GM21360 (cell line): ENCODE results near the gene MBP.

ENCODE experiments used
- ATAC-seq: cut with Tn5 transposase; IDR thresholded peaks from one replicate; pipeline ENCODE4 v1.9.1; 2021; ENCODE audit warnings: mild to moderate bottlenecking, moderate library complexity; ENCODE audit not compliant: unreplicated experiment

Gene MBP

GRCh38 chr18:77069931-77070330 is 62.7 kb downstream of the MBP start:
- no peak for ATAC-seq

GRCh38 chr18:77069482-77069881 is 63.1 kb downstream of the MBP start:
- ATAC-seq = no peak

DNA sequence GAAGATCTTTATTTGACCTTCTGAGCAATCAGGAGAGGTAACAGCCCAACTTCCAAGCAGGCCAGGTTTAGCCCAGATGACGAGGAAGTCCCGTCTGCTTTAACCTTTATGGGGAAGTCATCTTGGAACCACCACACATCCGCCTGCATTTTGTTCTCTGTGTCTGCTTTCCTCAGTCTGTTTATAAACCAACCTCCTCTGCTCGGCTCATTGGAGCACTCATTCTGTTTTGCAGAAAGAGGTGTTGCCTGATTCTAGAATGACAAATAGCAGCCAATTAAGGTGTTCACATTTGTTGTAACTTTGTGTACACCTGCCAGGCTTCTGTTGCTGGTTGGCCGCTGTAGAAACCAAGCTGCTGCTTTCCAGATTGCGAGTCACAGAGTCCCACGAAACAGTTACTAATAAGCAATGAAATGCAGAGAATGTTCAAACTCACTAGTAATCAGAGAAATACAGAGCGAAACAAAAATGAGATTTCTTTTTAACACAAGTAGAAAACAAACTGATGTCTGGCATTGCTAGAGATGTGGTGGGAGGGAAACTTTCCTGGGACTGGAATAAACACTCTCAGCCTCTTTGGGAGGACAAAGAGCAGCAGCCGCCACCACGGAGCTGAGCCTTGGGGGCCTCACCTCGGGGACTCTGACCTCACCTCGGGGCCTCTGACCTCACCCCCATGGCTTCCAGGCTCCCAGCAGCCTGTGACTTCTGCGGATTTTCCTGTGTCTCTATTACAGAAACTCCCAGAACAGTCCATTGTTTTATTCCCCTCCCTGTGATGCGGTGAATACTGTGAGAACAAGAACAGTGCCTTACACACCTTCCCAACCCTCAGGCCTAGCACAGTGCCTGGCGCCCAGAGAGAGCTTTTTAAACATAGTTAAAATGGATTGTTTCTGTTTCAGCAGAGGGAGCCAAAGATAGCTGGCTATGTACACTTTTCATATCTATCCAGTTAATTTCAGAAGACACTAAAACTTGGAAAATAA is 64.0 kb downstream of the MBP start:
- ATAC-seq = peak; percentile 28

- ATAC-seq = peak; percentile 29
Measured at GRCh38 chr18:77067291-77068061, 65.1 kb downstream of the MBP start.

DNA sequence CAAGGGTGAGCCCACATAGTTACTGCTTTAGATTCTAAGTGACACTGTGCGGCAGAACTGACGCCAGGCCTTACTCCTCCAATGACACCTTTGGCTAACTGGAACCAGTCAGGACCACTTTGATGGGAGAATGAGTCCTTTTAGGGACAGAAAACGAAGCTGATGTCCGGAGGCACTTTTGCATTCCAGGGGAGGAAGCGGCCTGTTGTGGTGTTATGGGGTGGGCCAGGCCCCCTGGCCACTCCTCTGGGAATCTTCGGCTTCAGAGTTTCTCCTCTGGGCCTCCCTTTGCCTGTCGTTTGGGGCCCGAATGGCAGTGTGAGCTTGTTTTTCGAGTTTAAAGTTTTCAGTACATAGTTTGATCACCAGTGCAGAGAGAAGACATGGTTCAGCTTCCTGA is 65.9 kb downstream of the MBP start:
- ATAC-seq = no peak

GRCh38 chr18:77066101-77066500 is 66.5 kb downstream of the MBP start:
- no peak for ATAC-seq

GRCh38 chr18:77065221-77065981 is 67.2 kb downstream of the MBP start:
- ATAC-seq = peak; percentile 35

DNA sequence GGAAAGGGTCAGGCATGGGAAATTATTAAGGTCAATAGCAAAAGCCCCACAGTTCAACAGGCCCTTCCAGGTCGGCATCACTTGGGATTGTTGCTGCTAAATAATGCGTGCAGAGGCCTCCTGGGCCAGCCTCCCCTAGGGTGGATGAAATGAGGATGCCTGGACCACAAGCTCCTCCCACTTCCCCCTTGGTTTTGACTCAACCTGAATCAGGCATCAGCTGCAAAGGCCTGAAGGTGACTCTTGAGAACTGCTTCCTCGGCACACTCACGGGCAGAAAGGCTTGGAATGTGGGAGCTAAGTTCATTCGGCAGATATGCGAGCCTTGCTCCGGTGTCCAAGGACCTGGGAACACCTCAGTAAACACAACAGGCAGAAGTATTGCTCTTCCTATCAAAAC is 69.3 kb downstream of the MBP start:
- peak; percentile 41 for ATAC-seq

- peak; percentile 44 for ATAC-seq
Measured at GRCh38 chr18:77062518-77063003, 70.0 kb downstream of the MBP start.

DNA sequence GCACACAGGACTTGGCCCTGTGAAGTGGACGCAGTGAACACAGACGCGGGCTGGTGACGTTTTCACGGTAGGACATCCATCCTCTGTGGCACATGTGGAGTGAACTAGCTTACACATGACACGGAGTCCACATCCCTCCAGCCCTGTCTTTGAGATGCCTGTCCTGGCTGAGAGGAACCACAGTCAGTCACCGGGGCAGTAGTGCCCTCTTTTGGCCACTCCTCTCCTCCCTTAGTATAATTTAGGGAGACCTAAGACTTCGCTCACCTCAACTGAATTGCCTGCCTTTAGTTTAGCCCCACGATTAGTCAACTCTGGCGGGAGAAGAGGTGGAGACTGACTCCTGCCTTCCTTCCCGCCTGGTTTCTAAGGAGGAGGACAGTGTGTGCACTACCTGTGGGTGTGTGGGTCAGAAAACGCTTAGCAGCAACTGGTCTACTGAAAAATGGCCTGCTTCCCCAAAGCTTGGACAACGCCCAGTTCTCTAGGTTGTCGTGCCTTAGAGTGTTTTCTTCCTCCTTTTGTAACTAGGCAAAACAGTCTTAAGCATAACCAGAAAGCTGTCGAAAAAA is 70.6 kb downstream of the MBP start:
- peak; percentile 15 for ATAC-seq

DNA sequence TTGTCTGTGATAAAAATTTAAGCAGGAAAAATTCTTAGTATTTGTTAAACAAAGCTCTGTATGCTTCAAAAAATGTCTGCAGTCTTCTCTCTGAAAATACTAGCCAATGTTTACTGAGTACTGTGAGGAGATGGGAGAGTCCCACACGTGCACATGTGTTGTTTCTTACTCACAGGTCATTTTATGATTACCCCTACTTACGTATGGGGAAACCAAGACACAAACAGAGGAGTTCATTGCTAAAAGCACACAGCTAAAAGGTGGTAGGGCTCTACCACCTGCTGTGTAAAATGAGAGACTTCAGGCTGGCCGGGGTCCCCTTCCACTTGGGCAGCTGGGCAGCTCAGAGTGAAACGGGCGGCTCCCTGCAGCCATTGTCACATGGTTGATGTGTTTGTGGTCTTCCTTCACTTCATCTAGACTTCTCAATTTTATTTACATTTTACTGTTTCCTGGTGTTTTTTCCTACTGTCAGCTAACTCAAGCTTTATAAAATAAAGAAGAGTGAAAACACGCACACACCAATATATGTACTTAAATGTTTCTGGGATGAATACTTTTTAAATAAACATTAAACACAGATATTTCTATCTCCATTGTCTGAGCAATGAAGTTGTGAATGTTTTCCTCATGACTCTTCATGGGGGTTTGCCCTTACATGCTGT is 71.2 kb downstream of the MBP start:
- no peak for ATAC-seq

DNA sequence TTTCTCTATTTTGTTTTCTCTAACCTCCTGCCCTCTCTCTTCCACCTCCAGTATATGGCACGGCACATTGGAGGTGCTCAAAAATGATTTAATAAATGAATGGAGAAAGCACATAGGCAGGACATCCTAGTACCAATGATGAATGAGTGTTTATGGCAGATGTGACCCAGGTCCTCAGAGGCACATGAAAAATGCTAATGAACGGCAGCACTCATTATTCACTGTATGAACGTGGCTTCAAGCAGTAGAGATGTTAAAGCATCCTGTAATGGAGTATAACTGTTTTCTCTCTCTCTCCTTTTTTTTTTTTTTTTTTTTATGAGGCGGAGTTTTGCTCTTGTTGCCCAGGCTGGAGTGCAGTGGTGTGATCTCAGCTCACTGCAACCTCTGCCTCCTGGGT is 72.4 kb downstream of the MBP start:
- ATAC-seq = no peak

- ATAC-seq = no peak
Measured at GRCh38 chr18:77059294-77059916, 73.2 kb downstream of the MBP start.

GRCh38 chr18:77058290-77058835 is 74.2 kb downstream of the MBP start:
- no peak for ATAC-seq

- no peak for ATAC-seq
Measured at GRCh38 chr18:77057006-77057395, 75.6 kb downstream of the MBP start.

- no peak for ATAC-seq
Measured at GRCh38 chr18:77056344-77057005, 76.1 kb downstream of the MBP start.

DNA sequence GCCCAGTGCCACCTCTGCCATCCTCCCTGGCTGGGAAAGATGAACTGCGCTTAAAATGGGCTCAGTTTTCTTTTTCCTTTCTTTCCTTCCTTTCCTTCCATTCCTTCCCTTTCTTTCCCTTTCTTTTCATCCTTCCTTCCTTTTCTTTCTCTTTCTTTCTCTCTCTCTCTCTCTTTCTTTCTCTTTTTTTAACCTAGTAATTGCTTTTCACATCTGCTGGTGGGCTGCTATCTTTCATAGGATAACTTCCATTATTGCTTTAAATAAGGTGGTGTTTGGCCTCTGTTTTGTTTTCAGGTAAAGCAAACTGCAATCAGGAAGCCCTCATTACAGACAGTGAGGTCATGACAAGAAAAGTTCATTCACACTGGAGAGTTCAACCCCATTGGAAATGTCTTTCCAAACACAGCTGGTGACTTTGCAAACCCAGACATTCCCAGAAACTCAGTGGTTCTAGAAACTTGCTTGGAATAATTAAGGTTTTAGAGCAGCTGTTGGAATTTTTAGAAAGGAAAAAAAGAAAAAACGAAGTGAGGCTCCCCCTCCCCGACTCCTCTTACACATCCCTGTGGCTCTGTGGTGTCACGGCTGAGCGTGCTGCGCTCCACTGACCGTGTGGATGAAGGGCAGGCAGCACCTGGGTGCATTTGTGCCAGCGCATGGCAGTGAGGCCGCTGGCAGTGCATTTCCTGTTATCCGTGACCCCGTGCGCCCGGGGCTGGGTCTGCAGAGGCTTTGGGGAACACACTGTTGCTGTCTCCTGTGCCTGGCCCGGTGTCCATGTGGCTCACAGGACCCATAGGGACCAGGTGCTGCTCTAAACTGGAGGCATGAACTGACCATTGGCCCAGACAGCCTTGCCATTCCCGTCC is 76.9 kb downstream of the MBP start:
- ATAC-seq = no peak
